ENCODE measurements around the gene KLHL11. TPM values are rescaled to one million over a fixed set of nuclear protein-coding genes. Genes with fewer than 3 reads are reported as not detected.

Gene KLHL11
- total RNA-seq, 1 experiment from 2014 or later: 25.6 TPM

- peaks cover 27% of the 10 kb centered on the region for H3K4me1 Mint-ChIP-seq (ENCODE audit: low read depth, unreplicated experiment)
- peaks cover 38% of the 10 kb centered on the region for H3K36me3 Mint-ChIP-seq (ENCODE audit: insufficient read depth, unreplicated experiment)
- TF ChIP-seq CTCF (IDR thresholded peaks at IDR 0.05; ENCODE audit: unreplicated experiment): no peak
- DNase-seq: no peak
- H3K27me3 Mint-ChIP-seq (ENCODE audit: unreplicated experiment): peaks cover 18% of the 10 kb centered on the region
- no peak overlapping the region for H3K4me3 Mint-ChIP-seq (ENCODE audit: low read depth, unreplicated experiment)
- H3K9me3 Mint-ChIP-seq (ENCODE audit: low read depth, unreplicated experiment): no peaks in the 10 kb centered on the region
- CTCF ChIA-PET: no interaction called here
- no TSS peak for BruUV-seq (replicated peaks)
- intact Hi-C loops (cut with micrococcal nuclease; ENCODE audit: unreplicated experiment): no loop called here
- no peak overlapping the region for H3K27ac Mint-ChIP-seq (ENCODE audit: unreplicated experiment)
Observed at GRCh38 chr17:41814195-41814594, 51.0 kb downstream of the KLHL11 start.

- Mint-ChIP-seq H3K27ac (ENCODE audit: unreplicated experiment) (no peak overlapping the region), H3K4me3 (ENCODE audit: low read depth, unreplicated experiment) (peak overlapping the region; percentile 86), H3K4me1 (ENCODE audit: low read depth, unreplicated experiment) (peaks cover 27% of the 10 kb centered on the region), H3K36me3 (ENCODE audit: insufficient read depth, unreplicated experiment) (peaks cover 38% of the 10 kb centered on the region), H3K27me3 (ENCODE audit: unreplicated experiment) (peaks cover 13% of the 10 kb centered on the region), H3K9me3 (ENCODE audit: low read depth, unreplicated experiment) (no peaks in the 10 kb centered on the region)
- BruUV-seq (replicated peaks): no TSS peak
- CTCF ChIA-PET: no interaction called here
- no peak for TF ChIP-seq CTCF (IDR thresholded peaks at IDR 0.05; ENCODE audit: unreplicated experiment)
- no peak for DNase-seq
- intact Hi-C loops (cut with micrococcal nuclease; ENCODE audit: unreplicated experiment): no loop called here
Observed at GRCh38 chr17:41813699-41814124, 51.5 kb downstream of the KLHL11 start.

- H3K4me1 Mint-ChIP-seq (ENCODE audit: low read depth, unreplicated experiment): peaks cover 27% of the 10 kb centered on the region
- peaks cover 34% of the 10 kb centered on the region for H3K36me3 Mint-ChIP-seq (ENCODE audit: insufficient read depth, unreplicated experiment)
- BruUV-seq (replicated peaks): no TSS peak
- no peak overlapping the region for H3K27ac Mint-ChIP-seq (ENCODE audit: unreplicated experiment)
- intact Hi-C loops (cut with micrococcal nuclease; ENCODE audit: unreplicated experiment): no loop called here
- DNase-seq: no peak
- H3K9me3 Mint-ChIP-seq (ENCODE audit: low read depth, unreplicated experiment): no peaks in the 10 kb centered on the region
- peaks cover 8% of the 10 kb centered on the region for H3K27me3 Mint-ChIP-seq (ENCODE audit: unreplicated experiment)
- TF ChIP-seq CTCF (IDR thresholded peaks at IDR 0.05; ENCODE audit: unreplicated experiment): no peak
- H3K4me3 Mint-ChIP-seq (ENCODE audit: low read depth, unreplicated experiment): peak overlapping the region; percentile 86
- CTCF ChIA-PET: no interaction called here
Observed at GRCh38 chr17:41813152-41813680, 52.0 kb downstream of the KLHL11 start.

- Mint-ChIP-seq H3K27ac (ENCODE audit: unreplicated experiment) (peak within 1 kb of the TSS; percentile 72), H3K9me3 (ENCODE audit: low read depth, unreplicated experiment) (no peaks in the 10 kb centered on the region), H3K4me1 (ENCODE audit: low read depth, unreplicated experiment) (peaks cover 27% of the 10 kb centered on the region), H3K27me3 (ENCODE audit: unreplicated experiment) (peaks cover 1% of the 10 kb centered on the region), H3K4me3 (ENCODE audit: low read depth, unreplicated experiment) (peak within 1 kb of the TSS; percentile 86), H3K36me3 (ENCODE audit: insufficient read depth, unreplicated experiment) (peaks cover 35% of the 10 kb centered on the region)
- no TSS peak for BruUV-seq (replicated peaks)
- intact Hi-C loops (cut with micrococcal nuclease; ENCODE audit: unreplicated experiment): no loop called here
- no peak for TF ChIP-seq CTCF (IDR thresholded peaks at IDR 0.05; ENCODE audit: unreplicated experiment)
- CTCF ChIA-PET: interaction anchor here (0.7 to 1.9 kb wide), 4 partner anchors 11 to 147 kb away, joined by 3 to 13 read pairs (median 8); partner anchors contain the start of gene ACLY
- peak; percentile 69 for DNase-seq
Observed at GRCh38 chr17:41812381-41813151, 52.7 kb downstream of the KLHL11 start, which contains the start of gene FKBP10. FKBP10 (plus strand) TSS chr17:41813004; CDS start chr17:41813035, 31 bp downstream.
